HCT116 (cell line): Measurements from ENCODE around the gene GMDS.

Experiments used
- ELF1 ChIP-seq: IDR thresholded peaks from 2 replicates; pipeline ENCODE4 v1.6.1; 2012; ENCODE audit warnings: low read depth, borderline replicate concordance
- EZH2 ChIP-seq: fragments of 200-600 bp; sonication (generic); IDR thresholded peaks from 2 replicates; pipeline ENCODE4 v1.6.1; 2017; ENCODE audit warnings: antibody characterized with exemption, mixed run types
- EZH2phosphoT487 ChIP-seq: fragments of 200-600 bp; IDR thresholded peaks from 2 replicates; pipeline ENCODE4 v1.6.1; 2018; ENCODE audit warnings: antibody characterized with exemption, borderline replicate concordance
- FOSL1 ChIP-seq: IDR thresholded peaks from 2 replicates; pipeline ENCODE4 v1.6.1; 2012; ENCODE audit warnings: low read depth
- MAX ChIP-seq: IDR thresholded peaks from 2 replicates; pipeline ENCODE4 v1.6.1; 2012
- POLR2A ChIP-seq: IDR thresholded peaks from 2 replicates; pipeline ENCODE4 v1.7.0; 2011; ENCODE audit warnings: borderline replicate concordance; ENCODE audit not compliant: insufficient read depth, insufficient read length; ENCODE audit errors: extremely low read depth
- POLR2AphosphoS5 ChIP-seq: IDR thresholded peaks from 2 replicates; pipeline ENCODE4 v1.6.1; 2011; ENCODE audit warnings: mild to moderate bottlenecking, low read depth, low read length, moderate library complexity
- SIN3A ChIP-seq: IDR thresholded peaks from 2 replicates; pipeline ENCODE4 v1.6.1; 2012; ENCODE audit warnings: low read depth
- SP1 ChIP-seq: IDR thresholded peaks from 2 replicates; pipeline ENCODE4 v1.6.1; 2012; ENCODE audit warnings: low read depth
- TCF7L2 ChIP-seq: IDR thresholded peaks from 2 replicates; pipeline ENCODE4 v1.7.0; 2011; ENCODE audit warnings: borderline replicate concordance, inconsistent platforms; ENCODE audit not compliant: insufficient read depth, insufficient read length; ENCODE audit errors: extremely low read depth
- ZBTB33 ChIP-seq: IDR thresholded peaks from 2 replicates; pipeline ENCODE4 v1.6.1; 2011; ENCODE audit warnings: mild to moderate bottlenecking, low read length, moderate library complexity; ENCODE audit not compliant: insufficient replicate concordance; ENCODE audit errors: extremely low read depth
- ZNF274 ChIP-seq: fragments of 200-500 bp; sonication (Bioruptor generic); IDR thresholded peaks from 2 replicates; pipeline ENCODE4 v1.6.1; 2014; ENCODE audit warnings: mild to moderate bottlenecking, low read depth, low read length, inconsistent platforms
- TF ChIP-seq, protein P1 (sequence below), 3 experiments: fragments of 200-600 bp in 1 of 3; sonication (generic) in 1 of 3; IDR thresholded peaks in 2 of 3; conservative IDR thresholded peaks in 1 of 3; 2 replicates each; pipeline ENCODE4 v1.5.1; 2012 to 2017; ENCODE audit warnings: low read depth in 2 of 3, low read length in 2 of 3, antibody characterized with exemption in 1 of 3, borderline replicate concordance in 1 of 3, control low read depth in 1 of 3, mild to moderate bottlenecking in 1 of 3, mixed read lengths in 1 of 3, mixed run types in 1 of 3, moderate library complexity in 1 of 3; ENCODE audit not compliant: insufficient read depth in 1 of 3

- TF ChIP-seq MAX (peak; percentile 89), POLR2AphosphoS5 (no peak), EZH2phosphoT487 (no peak), EZH2 (no peak), ELF1 (no peak), ZNF274 (no peak), POLR2A (no peak), ZBTB33 (no peak), SIN3A (no peak), SP1 (peak; percentile 15; the same call in 1 of the 2 replicates), FOSL1 (peak; percentile 59; the same call in 1 of the 2 replicates), TCF7L2 (no peak)
- TF ChIP-seq, protein P1, sequence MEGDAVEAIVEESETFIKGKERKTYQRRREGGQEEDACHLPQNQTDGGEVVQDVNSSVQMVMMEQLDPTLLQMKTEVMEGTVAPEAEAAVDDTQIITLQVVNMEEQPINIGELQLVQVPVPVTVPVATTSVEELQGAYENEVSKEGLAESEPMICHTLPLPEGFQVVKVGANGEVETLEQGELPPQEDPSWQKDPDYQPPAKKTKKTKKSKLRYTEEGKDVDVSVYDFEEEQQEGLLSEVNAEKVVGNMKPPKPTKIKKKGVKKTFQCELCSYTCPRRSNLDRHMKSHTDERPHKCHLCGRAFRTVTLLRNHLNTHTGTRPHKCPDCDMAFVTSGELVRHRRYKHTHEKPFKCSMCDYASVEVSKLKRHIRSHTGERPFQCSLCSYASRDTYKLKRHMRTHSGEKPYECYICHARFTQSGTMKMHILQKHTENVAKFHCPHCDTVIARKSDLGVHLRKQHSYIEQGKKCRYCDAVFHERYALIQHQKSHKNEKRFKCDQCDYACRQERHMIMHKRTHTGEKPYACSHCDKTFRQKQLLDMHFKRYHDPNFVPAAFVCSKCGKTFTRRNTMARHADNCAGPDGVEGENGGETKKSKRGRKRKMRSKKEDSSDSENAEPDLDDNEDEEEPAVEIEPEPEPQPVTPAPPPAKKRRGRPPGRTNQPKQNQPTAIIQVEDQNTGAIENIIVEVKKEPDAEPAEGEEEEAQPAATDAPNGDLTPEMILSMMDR (IDR thresholded peaks at IDR 0.05 in 2 of 3, conservative IDR thresholded peaks at IDR 0.05 in 1 of 3; ENCODE audit: borderline replicate concordance in 1 of 3, insufficient read depth in 1 of 3, low read depth in 2 of 3, low read length in 2 of 3): no peak
Measured at GRCh38 chr6:1917626-1918371, 327.6 kb downstream of the GMDS start.
